SIG-M5 (cell line): ENCODE data around the gene SYT17.
A peak's percentile ranks its signal among the peaks of the same experiment; 100 is the strongest.
"Not testable (repeated sequence)": the region's sequence is repeated elsewhere in the genome, so short reads cannot be mapped to it uniquely, and the experiment has no call there.

Experiments used
- DNase-seq: peaks from one replicate; lab custom pipeline; 2025; lab: John Stamatoyannopoulos, UW

The SYT17 gene

GRCh38 chr16:19173649-19174383 lies 5.8 kb downstream of the SYT17 start:
- DNase-seq: no peak

GRCh38 chr16:19174478-19174877 lies 6.4 kb downstream of the SYT17 start:
- DNase-seq: no peak

GRCh38 chr16:19175492-19176262 lies 7.6 kb downstream of the SYT17 start:
- no peak for DNase-seq

GRCh38 chr16:19177111-19177739 lies 9.2 kb downstream of the SYT17 start:
- no peak for DNase-seq

GRCh38 chr16:19179546-19180490 lies 11.8 kb downstream of the SYT17 start:
- DNase-seq: peak; percentile 82

- DNase-seq: no peak
Measured at GRCh38 chr16:19180741-19181140, 12.7 kb downstream of the SYT17 start.

- DNase-seq: no peak
Measured at GRCh38 chr16:19182481-19182880, 14.4 kb downstream of the SYT17 start.

- DNase-seq: no peak
Measured at GRCh38 chr16:19183187-19183586, 15.1 kb downstream of the SYT17 start.

- no peak for DNase-seq
Measured at GRCh38 chr16:19184823-19185509, 16.9 kb downstream of the SYT17 start.

- no peak for DNase-seq
Measured at GRCh38 chr16:19185510-19185851, 17.4 kb downstream of the SYT17 start.

GRCh38 chr16:19186408-19186807 lies 18.4 kb downstream of the SYT17 start:
- no peak for DNase-seq

- DNase-seq: not testable (repeated sequence)
Measured at GRCh38 chr16:19187961-19188360, 19.9 kb downstream of the SYT17 start.

GRCh38 chr16:19188406-19188805 lies 20.4 kb downstream of the SYT17 start:
- no peak for DNase-seq

- no peak for DNase-seq
Measured at GRCh38 chr16:19192865-19193264, 24.8 kb downstream of the SYT17 start.

GRCh38 chr16:19196871-19197270 lies 28.8 kb downstream of the SYT17 start:
- no peak for DNase-seq

- no peak for DNase-seq
Measured at GRCh38 chr16:19203374-19203966, 35.4 kb downstream of the SYT17 start.

- peak; percentile 88 for DNase-seq
Measured at GRCh38 chr16:19210280-19210924, 42.4 kb downstream of the SYT17 start.

GRCh38 chr16:19210968-19211367 lies 42.9 kb downstream of the SYT17 start:
- no peak for DNase-seq

GRCh38 chr16:19212059-19212458 lies 44.0 kb downstream of the SYT17 start:
- DNase-seq: no peak

GRCh38 chr16:19213885-19214284 lies 45.8 kb downstream of the SYT17 start:
- no peak for DNase-seq
